HT-29 (cell line): Measurements from ENCODE around the gene ARMC9. TPM values are rescaled to one million over a fixed set of nuclear protein-coding genes. Genes with fewer than 3 reads are reported as not detected.

Source experiments
- DNase-seq: peaks from one replicate; pipeline ENCODE4 v3.0.0-alpha.2; 2015; ENCODE audit warnings: low spot score
- total RNA-seq: library from RNA; depleted of rRNA; stranded (reverse); fragments of >200 nt; shearing (Covaris generic); gene quantifications from 2 replicates; pipeline ENCODE4 v1.2.3, GENCODE V29; 2014

The ARMC9 gene
- total RNA-seq, 1 experiment from 2014 or later: 29.7 TPM

GRCh38 chr2:231379266-231380215 lies 181.1 kb downstream of the ARMC9 start:
- DNase-seq: peak; percentile 31

GRCh38 chr2:231380307-231380706 lies 181.9 kb downstream of the ARMC9 start:
- DNase-seq: no peak

GRCh38 chr2:231380991-231381847 lies 182.8 kb downstream of the ARMC9 start:
- DNase-seq: no peak

- DNase-seq: no peak
Measured at GRCh38 chr2:231382116-231382515, 183.7 kb downstream of the ARMC9 start.

- no peak for DNase-seq
Measured at GRCh38 chr2:231383416-231384108, 185.1 kb downstream of the ARMC9 start.

GRCh38 chr2:231384109-231384435 lies 185.6 kb downstream of the ARMC9 start:
- no peak for DNase-seq

GRCh38 chr2:231384970-231385369 lies 186.5 kb downstream of the ARMC9 start:
- DNase-seq: no peak

GRCh38 chr2:231385429-231385828 lies 187.0 kb downstream of the ARMC9 start:
- DNase-seq: no peak

- no peak for DNase-seq
Measured at GRCh38 chr2:231386446-231386845, 188.0 kb downstream of the ARMC9 start.

- DNase-seq: peak; percentile 47
Measured at GRCh38 chr2:231387904-231388724, 189.7 kb downstream of the ARMC9 start.

GRCh38 chr2:231388725-231389346 lies 190.4 kb downstream of the ARMC9 start:
- DNase-seq: no peak

GRCh38 chr2:231390667-231391066 lies 192.2 kb downstream of the ARMC9 start:
- no peak for DNase-seq

GRCh38 chr2:231391981-231392380 lies 193.6 kb downstream of the ARMC9 start:
- no peak for DNase-seq

- DNase-seq: no peak
Measured at GRCh38 chr2:231392431-231393148, 194.2 kb downstream of the ARMC9 start.

- peak; percentile 28 for DNase-seq
Measured at GRCh38 chr2:231393149-231394131, 195.0 kb downstream of the ARMC9 start.

GRCh38 chr2:231394211-231395141 lies 196.0 kb downstream of the ARMC9 start:
- DNase-seq: peak; percentile 38
